GM19238 (cell line): Measurements from ENCODE around the gene ZFP57.
"Not testable (repeated sequence)": the region's sequence is repeated elsewhere in the genome, so short reads cannot be mapped to it uniquely, and the experiment has no call there.

ENCODE experiments used
- DNase-seq: peaks from one replicate; pipeline ENCODE4 v3.0.0; 2011; ENCODE audit warnings: low spot score; ENCODE audit not compliant: insufficient read length

Gene ZFP57

DNA sequence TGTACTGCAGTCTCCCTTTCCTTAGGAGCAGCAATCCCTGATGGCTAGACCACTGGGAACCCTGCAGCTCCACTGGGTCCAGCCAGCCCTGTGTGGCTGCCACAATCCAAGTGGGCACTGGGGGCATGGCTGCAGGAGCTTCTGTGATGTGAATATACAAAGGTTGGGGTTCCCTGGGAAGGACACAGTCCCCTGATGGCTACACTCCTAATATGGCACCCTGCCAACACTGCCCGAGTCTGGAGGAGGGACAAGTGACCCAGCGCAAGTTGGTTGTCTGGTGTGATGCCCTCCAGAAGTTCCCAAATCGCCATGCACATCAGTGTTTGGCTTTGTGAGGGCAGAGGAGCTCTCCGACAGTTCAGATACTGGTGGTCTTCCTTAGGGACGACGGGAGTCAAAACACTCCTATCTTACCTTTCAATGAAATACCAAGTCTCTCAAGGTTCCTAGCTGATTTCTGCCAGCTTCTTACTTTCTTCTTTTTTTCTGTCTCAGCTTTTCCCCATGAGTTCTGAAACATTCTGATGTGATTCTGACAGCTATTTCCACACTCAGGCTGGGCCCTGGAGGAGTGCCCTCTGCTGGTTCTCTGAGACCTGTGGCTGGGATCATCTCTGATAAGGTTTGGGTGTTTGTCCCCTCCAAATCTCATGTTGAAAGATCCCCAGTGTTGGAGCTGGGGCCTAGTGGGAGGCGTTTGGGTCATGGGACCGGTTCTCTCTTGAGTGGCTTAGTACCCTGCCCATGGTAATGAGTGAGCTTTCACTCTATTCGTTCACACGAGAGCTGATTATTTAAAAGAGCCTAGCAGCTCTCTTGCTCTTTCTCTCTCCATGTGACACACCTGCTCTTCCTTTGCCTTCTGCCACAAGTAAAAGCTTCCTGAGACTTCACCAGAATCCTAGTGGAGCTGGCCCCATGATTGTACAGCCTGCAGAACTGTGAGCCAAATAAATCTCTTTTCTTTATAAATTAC, 15.5 kb upstream of the ZFP57 start:
- no peak for DNase-seq

DNA sequence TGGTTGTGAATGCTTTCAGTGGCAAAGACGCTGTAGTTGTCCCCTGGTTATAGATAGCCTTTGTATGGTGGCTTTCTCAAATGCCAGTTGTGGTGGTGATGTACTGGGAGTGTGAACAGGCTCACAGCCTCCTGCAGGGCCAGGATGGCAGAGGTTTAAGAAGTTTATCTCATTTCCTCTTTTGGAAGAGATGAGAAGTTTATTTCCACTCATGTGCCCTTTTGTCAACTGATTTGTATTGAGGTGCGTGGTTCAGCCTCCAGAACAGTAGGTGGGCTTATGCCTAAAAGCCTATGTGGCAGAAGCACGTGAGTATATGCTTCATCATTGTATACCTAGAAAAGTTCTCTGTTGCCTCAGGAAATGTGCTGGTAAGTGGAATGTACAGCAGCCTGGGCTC, 13.7 kb upstream of the ZFP57 start:
- no peak for DNase-seq

DNA sequence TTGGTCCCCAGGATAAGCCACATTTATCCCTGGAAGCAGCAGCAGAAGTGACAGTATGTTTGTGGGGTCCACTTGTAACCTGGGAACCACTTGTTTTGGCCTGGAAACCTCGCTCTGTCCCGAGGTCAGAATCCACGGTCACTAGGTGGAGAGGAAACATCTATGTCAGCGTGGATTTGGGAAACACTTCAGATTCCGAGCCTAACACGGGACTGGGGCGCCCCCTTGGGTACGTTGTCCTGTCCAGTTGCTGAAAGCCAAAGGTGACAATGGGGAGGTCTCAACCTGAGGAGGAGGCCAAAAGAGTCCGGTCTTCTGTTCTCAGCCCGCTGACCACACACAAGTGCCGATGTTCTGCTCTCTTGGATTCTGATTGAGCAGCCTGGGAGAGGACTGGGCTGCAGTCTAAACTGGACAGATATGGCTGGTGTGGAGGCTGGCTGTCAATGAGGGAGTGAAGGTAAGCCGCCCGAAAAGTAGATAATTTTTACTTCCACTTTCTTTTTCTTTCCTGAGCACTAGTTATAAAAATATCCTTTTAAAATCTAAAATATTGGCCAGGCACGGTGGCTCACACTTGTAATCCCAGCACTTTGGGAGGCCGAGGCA, 4.9 kb upstream of the ZFP57 start:
- no peak for DNase-seq

DNA sequence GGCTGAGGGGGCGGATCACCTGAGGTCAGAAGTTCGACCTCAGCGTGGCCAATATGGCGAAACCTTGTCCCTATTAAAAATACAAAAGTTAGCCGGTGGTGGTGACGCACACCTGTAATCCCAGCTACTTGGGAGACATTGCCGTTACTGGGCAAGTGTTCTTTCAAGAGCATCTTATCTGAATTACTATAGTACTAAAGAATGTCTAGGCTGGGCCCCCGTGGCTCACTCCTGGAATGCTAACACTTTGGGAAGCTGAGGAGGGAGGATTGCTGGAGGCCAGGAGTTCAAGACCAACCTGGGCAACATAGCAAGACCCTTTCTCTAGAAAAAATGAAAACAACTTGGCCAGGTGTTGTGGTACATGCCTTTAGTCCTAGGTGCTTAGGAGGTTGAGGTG, 859 bp upstream of the ZFP57 start:
- DNase-seq = no peak

DNA sequence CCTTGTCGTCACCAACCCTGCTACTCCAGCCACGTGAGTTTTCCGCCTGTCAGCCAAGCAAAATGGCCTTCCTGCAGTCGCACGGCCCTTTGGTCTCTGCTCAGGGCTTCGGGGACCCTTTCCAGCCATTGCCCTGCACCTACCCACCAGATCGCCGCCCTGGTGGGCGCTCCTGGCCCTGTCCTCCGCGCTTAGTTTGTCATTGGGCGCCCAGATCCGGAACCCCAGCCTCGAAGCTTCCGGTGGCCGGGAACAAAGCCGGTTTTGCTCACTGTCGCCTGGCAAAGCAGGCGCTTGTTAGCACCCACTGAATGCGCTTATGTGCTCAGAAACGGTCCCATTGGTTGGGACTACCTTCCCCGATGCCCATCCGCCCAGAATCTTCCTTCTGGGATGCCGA, 536 bp downstream of the ZFP57 start:
- DNase-seq = no peak

DNA sequence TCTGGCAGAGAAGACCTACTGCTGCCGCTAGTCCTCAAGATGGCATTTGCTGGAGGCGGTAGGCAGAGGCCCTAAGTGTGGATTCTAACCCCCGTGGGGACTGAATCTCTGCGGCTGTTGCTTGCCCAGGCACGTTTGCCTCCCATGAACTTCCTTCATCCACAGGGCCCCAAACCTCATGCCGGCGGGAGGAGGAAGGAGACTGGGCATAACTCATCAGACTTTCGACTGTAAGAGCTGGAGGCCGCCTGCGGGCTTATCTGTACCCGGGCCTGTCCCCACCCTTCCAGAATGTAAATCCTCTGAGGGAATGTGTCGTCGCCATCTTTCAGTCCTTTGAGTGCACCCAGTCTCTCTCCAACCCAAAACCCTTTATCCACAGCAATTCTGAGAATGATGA, 990 bp downstream of the ZFP57 start:
- DNase-seq = no peak

DNA sequence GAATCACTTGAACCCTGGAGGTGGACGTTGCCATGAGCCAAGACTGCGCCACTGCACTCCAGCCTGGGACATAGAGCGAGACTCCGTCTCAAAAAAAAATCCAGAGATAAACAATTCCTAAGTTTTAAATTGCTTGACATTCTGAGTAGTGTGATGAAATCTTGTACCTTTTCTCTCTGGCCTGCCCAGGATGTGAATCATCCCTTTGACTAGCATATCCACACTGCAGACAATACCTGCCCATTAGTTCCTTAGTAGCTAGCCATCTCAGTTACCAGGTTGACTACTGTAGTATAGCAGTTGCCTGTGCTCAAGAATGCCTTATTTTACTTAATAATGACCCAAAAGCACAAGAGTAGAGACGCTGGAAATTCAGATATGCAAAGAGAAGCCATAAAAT, 2.8 kb downstream of the ZFP57 start:
- no peak for DNase-seq

DNA sequence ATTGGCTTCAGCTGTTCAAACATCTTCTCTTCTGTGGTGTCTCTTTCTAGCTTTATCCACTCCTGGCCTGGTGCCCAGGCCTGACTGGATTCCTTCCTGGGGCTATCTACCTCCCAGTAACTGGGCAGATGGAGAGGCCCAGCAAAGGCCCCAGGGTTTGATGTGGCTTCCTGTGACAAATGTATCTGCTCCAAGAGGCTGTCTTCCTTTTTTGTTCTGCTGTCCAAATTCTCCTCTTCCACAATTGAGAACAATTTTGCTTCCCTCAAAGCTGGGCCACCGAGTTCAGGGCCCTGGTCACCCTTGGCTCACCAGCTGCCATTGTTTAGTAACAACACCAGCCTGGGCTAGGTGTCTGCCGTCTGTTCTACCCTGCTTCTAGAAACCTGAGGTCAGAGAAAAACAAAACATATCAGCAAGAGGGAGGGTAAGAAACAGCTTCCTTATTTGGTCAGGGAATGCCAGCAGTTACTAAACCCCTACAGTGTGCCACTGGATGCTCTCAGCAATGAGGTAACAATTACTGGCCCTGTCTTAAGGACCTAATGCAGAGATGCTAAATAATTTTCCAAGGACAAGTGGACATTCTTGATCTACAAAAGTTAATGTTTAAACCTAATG, 3.9 kb downstream of the ZFP57 start:
- no peak for DNase-seq

DNA sequence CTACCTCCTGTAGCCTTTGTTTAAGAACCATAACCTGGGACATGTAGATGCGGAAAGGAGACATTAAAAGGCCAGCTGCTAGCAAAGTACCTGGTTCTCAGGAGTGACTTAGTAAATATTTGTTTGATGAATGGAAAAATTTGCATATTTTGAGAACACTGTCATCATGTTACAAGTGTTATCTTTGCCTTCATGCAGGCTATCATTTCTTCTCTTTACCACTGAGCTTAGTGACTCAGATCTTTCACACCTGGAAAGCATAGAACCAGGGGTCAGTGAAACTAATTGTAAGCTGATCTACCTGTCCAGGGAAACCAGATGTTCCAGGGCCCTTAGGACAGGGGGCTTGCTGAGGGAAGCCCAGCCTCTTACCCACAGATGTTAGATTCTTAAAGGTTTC, 5.4 kb downstream of the ZFP57 start:
- no peak for DNase-seq

DNA sequence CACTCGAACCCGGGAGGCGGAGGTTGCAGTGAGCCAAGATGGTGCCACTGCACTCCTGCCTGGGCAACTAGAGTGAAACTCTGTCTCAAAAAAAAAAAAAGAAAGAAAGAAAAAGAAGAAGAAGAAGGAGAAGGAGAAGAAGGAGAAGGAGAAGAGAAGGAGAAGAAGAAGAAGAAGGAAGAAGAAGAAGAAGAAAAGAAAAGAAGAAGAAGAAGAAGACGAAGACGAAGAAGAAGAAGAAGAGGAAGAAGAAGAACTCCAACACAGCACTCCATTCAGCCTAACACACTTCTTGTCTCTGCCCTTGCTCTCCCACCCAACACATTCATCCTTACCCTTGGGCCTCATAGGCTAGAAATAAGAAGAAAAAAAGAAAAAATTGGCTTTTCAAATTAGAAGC, 6.9 kb downstream of the ZFP57 start:
- no peak for DNase-seq

DNA sequence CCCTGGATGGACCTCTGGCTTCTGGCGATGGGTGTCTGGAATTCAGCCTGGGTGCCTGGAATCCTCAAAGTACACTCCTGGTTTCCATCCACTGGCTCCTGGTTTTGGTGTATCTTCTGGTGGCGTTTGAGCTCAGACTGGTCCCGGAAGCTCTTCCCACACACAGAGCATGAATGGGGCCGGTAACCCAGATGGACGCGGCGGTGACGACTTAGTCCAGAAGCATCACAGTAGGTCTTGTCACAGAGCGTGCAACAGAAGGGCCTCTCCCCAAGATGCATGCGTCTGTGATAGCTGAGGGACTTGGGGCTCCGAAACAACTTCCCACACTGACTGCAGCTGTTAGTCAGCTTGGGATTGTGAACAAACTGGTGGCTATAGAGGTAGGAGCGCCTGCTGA, 7.8 kb downstream of the ZFP57 start:
- DNase-seq = no peak

DNA sequence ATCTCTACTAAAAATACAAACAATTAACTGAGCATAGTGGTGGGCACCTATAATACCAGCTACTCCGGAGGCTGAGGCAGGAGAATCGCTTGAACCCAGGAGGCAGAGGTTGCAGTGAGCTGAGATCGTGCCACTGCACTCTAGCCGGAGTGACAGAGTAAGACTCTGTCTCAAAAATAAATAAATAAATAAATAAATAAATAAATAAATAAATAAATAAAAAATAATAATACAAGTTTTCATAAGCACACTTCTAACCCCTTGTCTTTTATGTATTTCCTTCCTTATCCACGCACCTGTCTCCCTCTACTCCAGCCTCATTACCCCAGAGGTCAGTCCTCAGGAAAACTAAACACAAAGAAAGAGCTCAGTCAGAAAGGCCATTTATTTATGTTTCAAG, 8.8 kb downstream of the ZFP57 start:
- not testable (repeated sequence) for DNase-seq

DNA sequence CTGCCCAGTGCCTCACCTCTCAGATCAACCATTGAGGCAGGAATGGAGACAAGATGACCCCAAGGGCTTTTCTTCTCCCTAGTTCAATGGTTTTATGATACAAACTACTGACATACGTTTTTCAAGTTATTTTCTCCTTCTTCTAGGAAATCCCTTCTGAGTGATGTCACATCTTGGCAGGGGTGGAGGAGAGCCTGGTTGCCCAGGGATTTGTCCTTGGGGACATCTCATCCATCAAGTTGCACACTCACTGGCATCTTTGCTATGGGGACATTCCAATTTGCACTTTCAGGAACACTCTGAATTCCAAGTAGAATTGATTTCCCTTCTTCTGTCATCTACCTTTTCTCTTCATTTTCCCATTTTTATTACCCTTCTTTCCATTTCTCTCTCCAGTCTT, 9.9 kb downstream of the ZFP57 start:
- no peak for DNase-seq

DNA sequence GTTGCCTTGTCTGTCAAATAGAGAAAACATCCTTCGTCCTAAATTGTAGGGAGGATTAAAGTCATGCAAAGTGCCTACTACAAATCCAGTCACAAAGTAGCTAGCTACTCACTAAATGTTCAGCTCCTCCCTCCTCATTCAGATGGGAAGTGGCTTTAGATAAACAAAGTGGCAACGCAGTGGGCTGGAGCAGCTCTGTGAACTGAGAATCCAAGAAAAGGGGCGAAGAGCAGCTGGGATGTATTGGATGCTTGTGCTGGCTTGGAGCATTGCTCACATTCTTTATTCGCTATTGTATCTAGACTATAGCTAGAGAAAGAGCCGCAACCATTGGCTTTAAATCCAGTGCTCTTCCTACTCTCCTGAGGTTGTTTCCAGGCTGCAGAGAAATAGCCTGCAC, 13.8 kb downstream of the ZFP57 start:
- DNase-seq = no peak

DNA sequence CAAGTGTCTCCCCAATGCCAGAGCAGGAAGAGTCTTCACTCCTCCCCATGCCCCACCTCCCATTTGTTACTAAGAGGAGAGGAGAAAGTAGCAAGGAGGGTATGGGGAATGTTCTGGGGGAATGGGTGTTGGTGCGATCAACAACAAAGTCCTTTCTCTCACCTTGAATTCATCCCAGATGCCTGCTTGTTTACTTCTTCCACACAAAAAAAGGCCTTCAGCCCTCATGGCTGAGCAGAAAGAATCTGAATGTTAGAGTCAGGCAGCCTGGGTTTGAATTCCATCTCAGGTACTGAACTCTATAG, 14.2 kb downstream of the ZFP57 start:
- no peak for DNase-seq

DNA sequence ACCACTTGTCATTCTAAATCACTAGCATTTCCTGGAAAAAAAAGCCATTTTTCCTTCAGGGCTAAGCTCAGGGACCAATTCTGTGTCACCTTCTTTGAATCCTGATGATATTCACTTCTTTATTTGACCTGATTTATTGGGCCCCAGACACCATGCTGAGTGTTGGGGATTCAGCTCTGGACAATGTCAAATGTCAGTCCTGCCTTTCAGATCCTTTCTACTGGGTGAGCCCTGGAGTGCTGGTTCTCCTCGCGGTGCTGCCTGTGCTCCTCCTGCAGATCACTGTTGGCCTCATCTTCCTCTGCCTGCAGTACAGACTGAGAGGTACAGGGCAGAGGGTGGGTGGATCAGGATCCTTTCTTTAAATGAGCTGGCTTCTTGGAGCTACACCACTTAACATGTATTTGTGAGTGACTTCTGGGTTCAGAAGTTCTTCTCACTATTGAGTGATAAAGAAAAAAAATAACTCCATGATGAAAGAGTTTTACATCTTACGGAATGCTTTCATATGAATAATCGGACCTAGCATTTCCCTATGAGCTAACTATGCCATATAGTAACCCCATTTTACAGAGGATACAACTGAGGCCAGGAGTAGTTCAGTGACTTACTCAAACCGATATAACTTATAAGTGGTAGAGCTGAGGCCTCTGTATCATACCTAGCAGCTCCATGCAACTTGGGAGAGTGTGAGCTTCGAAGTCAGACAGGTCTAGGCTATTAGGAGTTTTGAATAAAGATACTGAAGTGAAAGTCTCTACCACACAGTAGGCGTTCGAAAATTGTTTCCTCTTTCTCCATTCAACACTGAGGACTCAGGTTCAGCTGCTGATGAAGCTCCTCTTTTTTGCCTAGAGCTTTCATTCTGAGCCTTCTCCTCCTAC, 14.8 kb downstream of the ZFP57 start:
- no peak for DNase-seq

DNA sequence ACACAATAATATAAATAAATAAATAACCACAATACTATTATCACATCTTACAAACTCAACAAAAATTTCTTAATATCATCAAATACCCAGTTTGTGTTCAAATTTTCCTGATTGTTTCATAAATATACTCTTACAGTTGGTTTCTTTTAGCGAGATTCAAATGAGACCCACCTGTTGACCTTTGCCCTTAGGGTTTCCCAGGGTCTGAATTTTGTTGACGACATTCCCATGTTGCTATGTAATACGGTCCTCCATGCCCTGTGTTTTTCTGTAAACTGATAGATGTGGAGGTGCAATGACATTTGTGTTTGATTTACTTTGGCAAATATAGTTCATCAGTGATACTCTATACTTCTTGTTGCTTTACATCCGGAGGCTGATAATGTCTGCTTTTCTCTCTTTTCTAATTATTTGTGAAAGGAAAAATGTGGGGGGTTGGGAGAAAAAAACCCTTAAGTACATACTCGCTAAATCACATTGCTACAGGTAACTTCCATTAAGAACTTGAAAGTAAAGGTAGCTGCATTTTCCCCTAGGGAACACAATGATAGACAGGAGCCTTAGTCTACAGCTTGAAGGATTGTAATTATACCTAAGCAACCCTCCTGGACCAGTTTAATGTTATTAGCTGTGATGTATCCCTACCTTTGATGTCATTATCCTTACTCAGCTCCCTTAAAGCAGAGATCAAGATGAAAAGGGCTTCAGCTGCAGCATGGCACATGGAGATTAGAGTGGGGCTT, 17.5 kb downstream of the ZFP57 start:
- DNase-seq = no peak

DNA sequence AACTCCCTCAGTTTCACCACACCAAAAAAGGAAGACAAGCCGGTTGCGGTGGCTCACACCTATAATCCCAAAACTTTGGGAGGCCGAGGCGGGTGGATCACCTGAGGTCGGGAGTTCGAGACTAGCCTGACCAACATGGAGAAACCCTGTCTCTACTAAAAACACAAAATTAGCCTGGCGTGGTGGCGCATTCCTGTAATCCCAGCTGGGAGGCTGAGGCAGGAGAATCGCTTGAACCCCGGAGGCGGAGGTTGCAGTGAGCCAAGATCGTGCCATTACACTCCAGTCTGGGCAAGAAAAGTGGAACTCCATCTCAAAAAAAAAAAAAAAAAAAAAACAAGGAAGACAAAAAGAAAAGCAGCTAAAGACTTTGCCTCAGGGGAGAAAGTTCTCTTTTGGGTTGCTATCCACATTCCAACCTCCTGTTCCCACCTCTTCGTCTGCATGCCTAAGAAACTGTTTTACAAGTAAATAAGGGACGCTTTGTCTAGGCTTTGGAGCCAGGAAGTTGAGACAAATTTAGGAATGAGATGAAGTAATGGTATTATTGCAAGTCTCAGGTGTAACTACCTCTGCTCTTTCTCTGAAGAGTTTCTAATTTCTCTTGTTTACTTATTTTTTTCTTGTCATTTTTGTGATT, 19.3 kb downstream of the ZFP57 start:
- DNase-seq = not testable (repeated sequence)

DNA sequence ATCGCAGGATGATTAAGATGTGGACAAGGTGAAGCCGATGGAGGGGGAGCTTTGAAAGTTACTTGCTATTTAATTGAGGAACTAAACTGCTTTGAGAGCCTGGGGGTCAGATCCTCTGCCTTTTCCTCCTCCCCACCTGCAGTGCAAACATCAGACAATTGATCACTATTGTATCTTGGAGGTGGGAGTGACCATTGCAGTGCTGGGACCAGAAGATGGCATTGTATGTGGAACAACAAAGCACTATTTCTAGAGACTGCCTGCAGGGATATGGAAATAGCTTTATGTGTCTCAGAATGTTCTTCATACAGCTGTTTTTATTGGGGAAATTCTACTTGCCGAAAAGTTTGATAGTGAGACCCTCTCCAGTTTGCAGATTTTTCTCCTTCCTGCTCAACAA, 19.9 kb downstream of the ZFP57 start:
- DNase-seq = no peak

DNA sequence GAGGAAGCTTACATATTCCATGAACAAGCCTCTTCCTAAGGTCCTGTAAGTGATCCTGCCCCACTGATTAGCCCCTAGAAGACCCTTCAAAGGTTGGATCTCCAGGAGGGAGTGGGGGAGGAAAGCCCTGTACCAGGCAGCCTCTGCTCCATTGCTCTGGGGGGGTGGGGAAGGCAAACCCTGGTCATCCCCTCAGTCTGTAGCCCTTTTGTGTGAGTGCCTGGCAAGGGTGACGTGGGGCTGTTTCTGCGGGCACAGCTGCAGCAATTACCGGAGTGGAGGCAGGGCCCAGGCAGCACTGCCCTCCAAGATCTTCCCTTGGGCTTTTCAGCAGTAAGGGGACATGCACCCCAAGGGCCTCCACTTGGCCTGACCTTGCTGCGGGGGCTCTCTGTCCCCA, 24.2 kb downstream of the ZFP57 start, which contains the start of gene MOG:
TSS of gene MOG (plus strand) at position 295 of the 400 bp plus-strand sequence. CDS start 118 bp downstream, outside the sequence.
- no peak for DNase-seq
